Smooth muscle cell (in vitro differentiated cells): Measurements from ENCODE around the gene CD38. TPM values are rescaled to one million over a fixed set of nuclear protein-coding genes. Genes with fewer than 3 reads are reported as not detected.

Source experiments
- DNase-seq: peaks from one replicate; lab custom pipeline; 2025; ENCODE audit not compliant: unreplicated experiment; lab: John Stamatoyannopoulos, UW
- H2AFZ ChIP-seq: fragments of 200-600 bp; sonication (generic); 2 replicates; pipeline ENCODE4 v1.6.0; 2016; ENCODE audit warnings: antibody characterized with exemption, low read depth, mild to moderate bottlenecking
- H3F3A ChIP-seq: fragments of 200-600 bp; sonication (generic); 2 replicates; pipeline ENCODE4 v1.6.0; 2017; ENCODE audit warnings: antibody characterized with exemption, low read depth
- H3K27ac ChIP-seq: fragments of 200-600 bp; sonication (generic); 2 replicates; pipeline ENCODE4 v1.5.1; 2016; ENCODE audit warnings: low read depth, mild to moderate bottlenecking
- H3K27me3 ChIP-seq: fragments of 200-600 bp; sonication (generic); 2 replicates; pipeline ENCODE4 v1.6.1; 2016; ENCODE audit warnings: low read depth, mild to moderate bottlenecking
- H3K36me3 ChIP-seq: fragments of 200-600 bp; sonication (generic); 2 replicates; pipeline ENCODE4 v1.5.1; 2016; ENCODE audit warnings: low read depth
- H3K4me1 ChIP-seq: fragments of 200-600 bp; sonication (generic); 2 replicates; pipeline ENCODE4 v1.5.1; 2016; ENCODE audit warnings: low read depth
- H3K4me2 ChIP-seq: fragments of 200-600 bp; sonication (generic); 2 replicates; pipeline ENCODE4 v1.6.0; 2016; ENCODE audit warnings: mild to moderate bottlenecking
- H3K4me3 ChIP-seq: fragments of 200-600 bp; sonication (generic); 2 replicates; pipeline ENCODE4 v1.5.1; 2016; ENCODE audit warnings: mild to moderate bottlenecking
- H3K79me2 ChIP-seq: fragments of 200-600 bp; sonication (generic); 2 replicates; pipeline ENCODE4 v1.6.0; 2016; ENCODE audit warnings: low read depth, mild to moderate bottlenecking
- H3K9ac ChIP-seq: fragments of 200-600 bp; sonication (generic); 2 replicates; pipeline ENCODE4 v1.6.0; 2016; ENCODE audit warnings: low read depth
- H3K9me3 ChIP-seq: fragments of 200-600 bp; sonication (generic); replicated peaks from 2 replicates; pipeline ENCODE4 v1.5.1; 2016; ENCODE audit warnings: low read depth
- H4K20me1 ChIP-seq: fragments of 200-600 bp; sonication (generic); 2 replicates; pipeline ENCODE4 v1.6.0; 2016; ENCODE audit warnings: low read depth
- CTCF ChIP-seq: fragments of 200-600 bp; sonication (generic); IDR thresholded peaks from 2 replicates; pipeline ENCODE4 v1.5.1; 2017; ENCODE audit warnings: borderline replicate concordance, mild to moderate bottlenecking, antibody characterized with exemption; ENCODE audit not compliant: insufficient read depth, poor library complexity, severe bottlenecking
- WGBS: methylation state at CpG from one replicate; pipeline ENCODE4 v1.1.7; 2016; ENCODE audit warnings: low lambda C conversion rate; 5-methylcytosine and 5-hydroxymethylcytosine counted together
- polyA plus RNA-seq: library from polyadenylated mRNA; unstranded; fragments of >200 nt; fragmentation: Nextera tagmentation; extraction: Ambion mirVana; gene quantifications from 2 replicates; pipeline ENCODE4 v1.2.1, GENCODE V29; 2016
- total RNA-seq: library from RNA; depleted of rRNA; stranded (reverse); fragments of >200 nt; gene quantifications from 2 replicates; pipeline ENCODE4 v1.2.3, GENCODE V29; 2014

Gene CD38
- total and polyA plus RNA-seq, 2 experiments from 2014 or later = not detected

GRCh38 chr4:15881820-15882219, 103.7 kb downstream of the CD38 start:
- H3K9ac ChIP-seq = no peak overlapping the region
- no peak overlapping the region for H3K27ac ChIP-seq
- no peak for DNase-seq
- H3K36me3 ChIP-seq = no peaks in the 10 kb centered on the region
- no peaks in the 10 kb centered on the region for H3K27me3 ChIP-seq
- no peaks in the 10 kb centered on the region for H4K20me1 ChIP-seq
- no peak overlapping the region for H2AFZ ChIP-seq
- no peaks in the 10 kb centered on the region for H3K4me1 ChIP-seq
- H3K79me2 ChIP-seq = no peaks in the 10 kb centered on the region
- H3K4me3 ChIP-seq = no peak overlapping the region
- 73% methylated on average over 3 of the region's 3 CpGs for WGBS
- no peaks in the 10 kb centered on the region for H3K9me3 ChIP-seq
- H3F3A ChIP-seq = no peaks in the 10 kb centered on the region
- no peak for TF ChIP-seq CTCF
- no peak overlapping the region for H3K4me2 ChIP-seq

- Histone ChIP-seq H3F3A (no peaks in the 10 kb centered on the region), H2AFZ (no peak overlapping the region), H3K27me3 (no peaks in the 10 kb centered on the region), H3K4me1 (no peaks in the 10 kb centered on the region), H3K79me2 (no peaks in the 10 kb centered on the region), H3K36me3 (no peaks in the 10 kb centered on the region), H3K9me3 (no peaks in the 10 kb centered on the region), H3K27ac (no peak overlapping the region), H3K4me3 (no peak overlapping the region), H3K9ac (no peak overlapping the region), H4K20me1 (no peaks in the 10 kb centered on the region), H3K4me2 (no peak overlapping the region)
- WGBS = 100% methylated on average over 1 of the region's 1 CpG
- DNase-seq = no peak
- TF ChIP-seq CTCF = peak; percentile 81
Measured at GRCh38 chr4:15882675-15883086, 104.6 kb downstream of the CD38 start.

DNA sequence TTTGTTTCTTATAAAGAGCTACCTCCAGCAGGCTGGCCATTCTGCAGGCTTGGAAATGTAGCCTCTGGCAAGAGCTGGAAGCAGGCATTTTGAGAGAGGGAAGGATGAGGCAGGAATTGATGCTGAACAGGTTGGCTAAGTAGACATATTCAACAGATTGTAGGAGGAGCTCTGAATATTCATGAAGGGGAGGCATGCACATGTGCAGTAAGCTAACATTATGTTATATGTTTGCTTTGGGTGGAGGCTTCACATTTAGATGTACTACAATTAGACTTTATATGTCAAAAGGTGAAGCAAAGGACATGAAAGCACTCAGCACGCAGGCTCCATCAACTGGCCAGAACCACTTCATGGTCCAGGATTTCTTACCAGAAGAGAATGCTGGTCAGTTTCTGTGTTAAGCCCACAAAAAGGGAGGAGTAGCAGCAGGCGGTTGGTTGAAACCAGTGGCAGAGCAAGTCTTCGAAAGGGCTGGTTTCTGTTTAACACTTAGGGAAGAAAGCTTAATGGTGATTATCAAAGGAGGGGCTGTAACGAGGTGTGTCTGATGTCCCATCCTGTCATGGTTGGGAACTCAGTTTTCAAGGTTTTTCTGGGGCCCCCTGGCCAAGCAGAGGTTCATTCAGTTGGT, 105.6 kb downstream of the CD38 start:
- Histone ChIP-seq H3K79me2 (no peaks in the 10 kb centered on the region), H3K9ac (no peak overlapping the region), H3K9me3 (no peaks in the 10 kb centered on the region), H3K36me3 (no peaks in the 10 kb centered on the region), H3K4me1 (no peaks in the 10 kb centered on the region), H3K27ac (no peak overlapping the region), H3F3A (no peaks in the 10 kb centered on the region), H2AFZ (no peak overlapping the region), H3K27me3 (no peaks in the 10 kb centered on the region), H3K4me2 (no peak overlapping the region), H4K20me1 (no peaks in the 10 kb centered on the region), H3K4me3 (no peak overlapping the region)
- TF ChIP-seq CTCF = no peak
- WGBS = 70% methylated on average over 4 of the region's 4 CpGs
- no peak for DNase-seq

DNA sequence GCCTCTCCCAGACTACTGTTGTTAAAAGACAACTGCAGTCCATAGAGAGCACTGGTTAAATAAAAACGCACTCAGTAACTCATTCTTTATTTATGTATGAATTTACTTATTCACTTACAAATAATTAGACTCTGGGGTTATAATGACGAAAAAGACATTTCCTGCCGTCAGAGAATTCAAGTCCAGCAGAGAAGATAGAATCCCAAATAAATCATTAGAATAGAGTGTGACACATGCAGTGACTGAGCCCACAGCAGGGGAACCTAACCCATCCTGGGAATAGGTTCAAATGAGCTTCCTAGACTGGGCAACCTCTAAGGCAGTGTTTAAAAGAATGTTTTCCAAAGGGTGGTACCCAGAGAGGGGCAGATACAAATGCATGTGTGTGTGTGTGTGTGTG, 106.5 kb downstream of the CD38 start:
- Histone ChIP-seq H3K27me3 (no peaks in the 10 kb centered on the region), H3K27ac (no peak overlapping the region), H3F3A (no peaks in the 10 kb centered on the region), H4K20me1 (no peaks in the 10 kb centered on the region), H3K4me2 (no peak overlapping the region), H3K9me3 (no peaks in the 10 kb centered on the region), H3K4me1 (no peaks in the 10 kb centered on the region), H3K9ac (no peak overlapping the region), H3K79me2 (no peaks in the 10 kb centered on the region), H3K36me3 (no peaks in the 10 kb centered on the region), H2AFZ (no peak overlapping the region), H3K4me3 (no peak overlapping the region)
- TF ChIP-seq CTCF = no peak
- no peak for DNase-seq
- WGBS = 83% methylated on average over 3 of the region's 3 CpGs
